EH (cell line): ENCODE results near the gene MARCHF9.
"Not testable (repeated sequence)": the region's sequence is repeated elsewhere in the genome, so short reads cannot be mapped to it uniquely, and the experiment has no call there.

ENCODE experiments used
- DNase-seq: peaks from one replicate; pipeline ENCODE4 v3.0.0-alpha.2; 2015; ENCODE audit warnings: low read depth

MARCHF9 gene, protein sequence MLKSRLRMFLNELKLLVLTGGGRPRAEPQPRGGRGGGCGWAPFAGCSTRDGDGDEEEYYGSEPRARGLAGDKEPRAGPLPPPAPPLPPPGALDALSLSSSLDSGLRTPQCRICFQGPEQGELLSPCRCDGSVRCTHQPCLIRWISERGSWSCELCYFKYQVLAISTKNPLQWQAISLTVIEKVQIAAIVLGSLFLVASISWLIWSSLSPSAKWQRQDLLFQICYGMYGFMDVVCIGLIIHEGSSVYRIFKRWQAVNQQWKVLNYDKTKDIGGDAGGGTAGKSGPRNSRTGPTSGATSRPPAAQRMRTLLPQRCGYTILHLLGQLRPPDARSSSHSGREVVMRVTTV

DNA sequence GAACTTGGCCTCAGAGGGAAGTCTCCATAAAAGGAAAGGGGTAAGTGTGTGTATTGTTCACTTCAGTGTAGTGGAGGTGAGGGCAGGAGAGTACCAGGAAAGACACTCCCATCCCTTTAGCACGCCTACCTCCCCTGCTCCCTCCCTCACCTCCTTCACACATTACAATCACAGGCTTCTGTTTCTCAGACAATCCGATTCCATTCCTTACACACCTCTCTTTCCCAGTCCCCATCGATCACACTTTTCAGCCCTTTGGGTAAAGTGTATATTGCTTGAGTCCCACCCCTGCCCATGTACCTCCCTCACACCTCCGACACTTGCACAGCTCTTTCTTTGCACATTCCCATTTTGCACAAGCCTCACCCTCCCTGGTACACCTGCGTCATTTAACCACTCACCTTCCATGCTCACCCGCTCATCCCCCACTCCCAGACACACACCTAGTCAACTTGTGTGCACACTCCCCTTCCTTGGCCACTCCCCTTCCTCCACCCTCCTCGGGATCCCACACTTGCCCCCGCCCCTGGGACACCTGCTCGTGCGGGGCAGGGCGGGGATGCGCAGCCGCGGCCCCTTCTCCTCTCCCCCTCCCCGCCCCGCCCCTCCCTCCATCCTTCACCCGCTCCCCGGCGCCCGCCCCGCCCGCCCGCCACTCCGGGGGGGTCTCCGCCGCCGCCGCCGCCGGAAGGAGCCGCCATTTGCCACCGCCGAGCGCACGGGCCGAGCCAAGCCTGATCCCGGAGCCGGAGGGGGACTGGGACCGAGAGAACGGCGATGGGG is at the start of gene MARCHF9:
Gene MARCHF9 (plus strand): TSS at position 693 of the 783 bp plus-strand sequence. CDS start 426 bp downstream, outside the sequence.
- no peak for DNase-seq

DNA sequence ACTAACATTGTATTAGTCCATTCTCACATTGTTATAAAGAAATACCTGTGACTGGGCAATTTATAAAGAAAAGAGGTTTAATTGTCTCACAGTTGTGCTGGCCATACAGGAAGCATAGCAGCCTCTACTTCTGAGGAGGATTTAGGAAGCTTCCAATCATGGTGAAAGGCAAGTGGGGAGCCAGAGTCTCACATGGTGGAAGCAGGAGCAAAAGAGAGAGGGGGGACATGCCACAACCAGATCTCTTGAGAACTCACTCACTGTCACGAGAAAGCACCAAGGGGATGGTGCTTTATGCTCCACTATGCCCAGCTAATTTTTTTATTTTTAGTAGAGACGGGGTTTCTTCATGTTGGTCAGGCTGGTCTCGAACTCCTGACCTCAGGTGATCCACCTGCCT is 47.7 kb upstream of the MARCHF9 start:
- DNase-seq, result no peak

DNA sequence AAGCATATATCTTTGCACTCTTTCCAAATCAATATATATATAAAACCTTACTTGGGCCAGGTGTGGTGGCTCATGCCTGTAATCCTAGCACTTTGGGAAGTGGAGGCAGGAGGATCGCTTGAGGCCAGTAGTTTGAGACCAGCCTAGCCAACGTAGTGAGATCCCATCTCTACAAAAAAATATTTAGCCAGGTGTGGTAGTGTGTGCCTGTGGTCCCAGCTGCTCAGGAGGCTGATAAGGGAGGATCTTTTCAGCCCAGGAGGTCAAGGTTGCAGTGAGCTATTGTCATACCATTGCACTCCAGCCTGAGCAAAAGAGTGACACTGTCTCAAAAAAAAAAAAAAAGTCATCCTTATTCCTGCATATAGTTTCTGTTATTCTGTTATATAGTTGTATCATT is 46.6 kb upstream of the MARCHF9 start:
- no peak for DNase-seq

DNA sequence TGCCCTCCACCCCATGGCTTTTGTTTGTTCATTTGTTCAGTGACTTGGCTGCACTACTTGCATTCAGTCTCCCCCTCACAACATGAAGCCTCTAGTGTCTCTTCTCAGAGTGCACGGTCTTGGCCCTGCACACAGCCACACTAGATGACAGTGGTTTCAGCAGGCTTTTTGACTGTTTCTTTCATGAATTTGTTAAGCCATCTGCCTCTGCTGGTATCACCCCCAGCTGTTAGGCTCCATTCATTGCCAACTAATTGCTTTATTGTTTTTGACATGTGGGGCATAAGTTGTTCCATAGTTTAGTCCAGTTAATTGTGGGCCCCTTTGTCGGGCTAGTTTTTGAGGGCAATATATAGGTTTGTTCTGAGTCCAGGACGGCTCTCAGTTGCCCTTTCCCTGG is 42.2 kb upstream of the MARCHF9 start:
- no peak for DNase-seq

DNA sequence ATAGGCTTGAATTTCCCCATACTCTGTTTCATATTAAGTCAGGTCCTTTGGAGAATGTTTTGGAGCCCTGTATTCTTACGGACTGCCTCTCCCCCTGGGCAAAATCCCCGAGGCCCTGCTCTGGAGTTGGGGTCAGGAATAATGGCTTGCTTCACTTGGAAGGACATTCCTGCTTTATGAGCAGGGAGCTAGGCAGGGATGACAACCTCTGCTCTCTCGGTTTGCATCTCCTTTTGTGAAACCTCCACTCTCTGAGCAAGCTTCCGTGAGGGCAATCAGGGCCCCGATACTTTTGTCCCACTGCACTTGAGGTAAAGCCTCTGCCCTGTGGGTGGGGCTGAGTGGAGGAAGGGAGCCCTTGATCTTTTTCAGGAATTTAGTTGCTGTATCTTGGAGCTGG is 41.7 kb upstream of the MARCHF9 start:
- DNase-seq, result no peak

DNA sequence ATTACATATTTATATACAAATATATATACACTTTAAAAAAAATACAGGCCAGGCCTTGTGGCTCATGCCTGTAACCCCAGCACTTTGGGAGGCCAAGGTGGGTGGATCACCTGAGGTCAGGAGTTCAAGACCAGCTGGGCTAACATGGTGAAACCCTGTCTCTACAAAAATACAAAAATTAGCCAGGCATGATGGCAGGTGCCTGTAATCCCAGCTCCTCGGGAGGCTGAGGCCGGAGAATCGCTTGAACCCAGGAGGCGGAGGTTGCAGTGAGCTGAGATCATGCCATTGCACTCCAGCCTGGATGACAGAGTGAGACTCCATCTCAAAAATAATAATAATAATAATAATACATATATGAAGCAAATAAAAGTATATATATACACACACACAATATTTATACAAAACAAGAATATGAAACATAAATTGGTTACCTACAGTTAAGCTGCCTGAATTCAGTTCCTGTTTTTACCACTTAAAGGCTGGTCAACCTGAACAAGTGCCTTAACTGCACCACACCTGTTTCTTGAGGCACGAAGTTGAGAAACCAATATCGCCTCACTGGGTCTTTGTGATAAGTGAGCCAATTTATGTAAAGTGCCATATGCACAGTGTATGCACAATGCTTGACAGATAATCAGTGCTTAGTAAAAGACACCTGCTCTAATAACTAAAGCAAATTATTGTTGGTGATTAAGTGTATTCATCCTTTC is 39.7 kb upstream of the MARCHF9 start:
- DNase-seq, result not testable (repeated sequence)

- DNase-seq, result no peak
Measured at GRCh38 chr12:57715786-57716185, 39.1 kb upstream of the MARCHF9 start.

DNA sequence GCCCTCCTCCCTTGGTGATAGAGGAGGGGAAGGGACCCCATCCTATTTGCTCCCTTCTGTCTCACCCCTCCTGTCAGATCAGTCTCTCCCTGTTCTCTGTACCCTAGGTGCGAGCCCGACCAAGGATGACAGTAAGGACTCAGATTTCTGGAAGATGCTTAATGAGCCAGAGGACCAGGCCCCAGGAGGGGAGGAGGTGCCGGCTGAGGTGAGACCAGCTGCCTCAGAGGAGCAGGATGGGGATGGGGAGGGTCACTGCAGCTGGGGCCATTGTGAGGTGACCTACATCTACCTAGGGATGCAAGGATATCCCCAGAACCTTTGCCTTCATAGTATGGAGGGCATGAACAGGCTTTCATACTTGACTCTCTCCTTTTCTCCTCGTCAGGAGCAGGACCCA is 38.6 kb upstream of the MARCHF9 start:
- DNase-seq, result no peak

DNA sequence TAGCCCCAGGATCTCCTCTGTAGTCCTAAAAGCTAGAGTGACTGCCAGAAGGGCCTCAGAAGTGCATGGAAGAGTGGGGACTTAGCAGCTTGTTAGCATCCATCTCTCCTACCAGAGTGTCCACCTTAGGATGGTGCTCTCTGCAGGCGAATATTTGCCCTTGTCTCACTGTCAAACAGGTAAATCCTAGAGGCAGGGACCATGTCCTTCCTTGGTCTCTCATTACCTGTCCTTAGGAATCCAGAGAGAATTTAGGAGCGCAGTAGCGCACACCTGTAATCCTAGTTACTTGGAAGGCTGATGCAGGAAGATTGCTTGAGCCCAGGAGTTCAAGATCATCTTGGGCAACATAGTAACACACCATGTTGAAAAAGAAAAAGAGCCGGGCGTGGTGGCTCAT is 37.8 kb upstream of the MARCHF9 start:
- no peak for DNase-seq

- DNase-seq, result no peak
Measured at GRCh38 chr12:57717846-57718640, 36.9 kb upstream of the MARCHF9 start.

DNA sequence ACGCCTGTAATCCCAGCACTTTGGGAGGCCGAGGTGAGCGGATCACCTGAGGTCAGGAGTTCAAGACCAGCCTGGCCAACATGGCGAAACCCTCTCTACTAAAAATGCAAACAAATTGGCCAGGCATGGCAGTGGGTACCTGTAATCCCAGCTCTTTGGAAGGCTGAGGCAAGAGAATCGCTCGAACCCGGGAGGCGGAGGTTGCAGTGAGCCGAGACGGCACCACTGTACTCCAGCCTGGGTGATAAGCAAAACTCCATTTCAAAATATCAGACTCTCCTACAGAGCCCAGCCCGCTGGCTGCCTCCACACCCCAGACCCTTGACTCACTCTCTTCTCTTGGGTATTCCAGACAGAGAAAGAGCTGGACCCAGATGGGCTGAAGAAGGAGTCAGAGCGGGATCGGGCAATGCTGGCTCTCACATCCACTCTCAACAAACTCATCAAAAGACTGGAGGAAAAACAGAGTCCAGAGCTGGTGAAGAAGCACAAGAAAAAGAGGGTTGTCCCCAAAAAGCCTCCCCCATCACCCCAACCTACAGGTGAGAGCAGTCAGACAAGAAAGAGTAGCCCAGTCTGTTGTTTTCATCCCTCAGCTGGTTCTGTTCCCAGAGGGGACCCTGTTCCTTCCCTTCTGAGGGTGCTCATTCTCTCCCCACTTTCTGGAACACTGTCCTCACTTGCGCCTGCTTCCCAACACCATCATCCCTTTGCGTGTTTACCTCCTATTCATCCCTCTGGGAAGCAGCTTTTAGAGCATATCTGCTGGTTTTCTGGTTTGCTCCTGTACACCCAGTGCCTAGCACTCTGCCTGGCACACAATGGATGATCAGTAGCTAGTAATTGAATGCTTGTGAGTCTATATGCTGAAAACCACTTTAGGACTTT is 36.0 kb upstream of the MARCHF9 start:
- no peak for DNase-seq

- DNase-seq, result no peak
Measured at GRCh38 chr12:57719777-57720605, 34.9 kb upstream of the MARCHF9 start.

DNA sequence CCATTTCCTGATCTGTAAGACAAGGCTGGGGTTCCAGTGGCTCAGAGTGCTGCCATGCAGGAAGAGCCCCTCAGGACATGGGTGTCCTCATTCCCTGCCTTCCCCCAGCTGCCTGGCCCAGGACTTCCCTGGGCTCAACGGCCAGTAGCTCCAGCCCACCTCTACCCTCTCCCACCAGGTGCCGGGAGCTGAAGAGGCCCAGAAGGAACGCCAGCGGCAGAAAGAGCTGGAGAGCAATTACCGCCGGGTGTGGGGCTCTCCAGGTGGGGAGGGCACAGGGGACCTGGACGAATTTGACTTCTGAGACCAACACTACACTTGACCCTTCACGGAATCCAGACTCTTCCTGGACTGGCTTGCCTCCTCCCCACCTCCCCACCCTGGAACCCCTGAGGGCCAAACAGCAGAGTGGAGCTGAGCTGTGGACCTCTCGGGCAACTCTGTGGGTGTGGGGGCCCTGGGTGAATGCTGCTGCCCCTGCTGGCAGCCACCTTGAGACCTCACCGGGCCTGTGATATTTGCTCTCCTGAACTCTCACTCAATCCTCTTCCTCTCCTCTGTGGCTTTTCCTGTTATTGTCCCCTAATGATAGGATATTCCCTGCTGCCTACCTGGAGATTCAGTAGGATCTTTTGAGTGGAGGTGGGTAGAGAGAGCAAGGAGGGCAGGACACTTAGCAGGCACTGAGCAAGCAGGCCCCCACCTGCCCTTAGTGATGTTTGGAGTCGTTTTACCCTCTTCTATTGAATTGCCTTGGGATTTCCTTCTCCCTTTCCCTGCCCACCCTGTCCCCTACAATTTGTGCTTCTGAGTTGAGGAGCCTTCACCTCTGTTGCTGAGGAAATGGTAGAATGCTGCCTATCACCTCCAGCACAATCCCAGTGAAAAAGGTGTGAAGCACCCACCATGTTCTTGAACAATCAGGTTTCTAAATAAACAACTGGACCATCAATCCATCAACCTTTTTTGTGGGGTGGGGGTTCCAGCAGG is 34.0 kb upstream of the MARCHF9 start:
- no peak for DNase-seq

DNA sequence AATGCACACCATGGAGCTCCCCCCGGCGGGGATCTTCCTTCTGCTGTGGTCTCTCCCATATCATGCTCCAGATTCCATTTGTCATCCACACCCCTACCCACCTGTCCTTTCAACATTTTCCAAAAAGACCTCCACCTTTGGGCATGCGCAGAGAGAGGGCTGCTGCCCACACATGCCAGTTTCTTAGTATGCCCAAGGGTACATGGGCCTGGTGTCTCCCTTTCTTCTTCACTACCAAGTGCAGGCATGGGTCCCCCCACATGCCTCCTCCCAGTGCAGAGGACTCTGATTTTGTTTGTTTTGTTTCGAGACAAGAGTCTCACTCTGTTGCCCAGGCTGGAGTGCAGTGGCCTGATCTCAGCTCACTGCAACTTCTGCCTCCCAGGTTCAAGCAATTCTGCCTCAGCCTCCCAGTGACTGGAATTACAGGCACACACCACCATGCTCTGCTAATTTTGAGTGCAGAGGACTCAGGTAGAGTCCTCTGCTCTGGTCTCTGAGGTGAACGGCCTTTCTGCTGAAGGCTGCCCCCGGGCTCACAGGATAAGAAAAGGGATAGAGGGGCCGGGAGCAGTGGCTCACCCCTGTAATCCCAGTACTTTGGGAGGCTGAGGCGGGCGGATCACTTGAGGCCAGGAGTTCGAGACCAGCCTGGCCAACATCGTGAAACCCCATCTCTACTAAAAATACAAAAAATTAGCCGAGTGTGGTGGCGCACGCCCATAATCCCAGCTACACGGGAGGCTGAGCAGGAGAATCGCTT is 32.9 kb upstream of the MARCHF9 start:
- not testable (repeated sequence) for DNase-seq

- no peak for DNase-seq
Measured at GRCh38 chr12:57722716-57723629, 31.9 kb upstream of the MARCHF9 start.

GRCh38 chr12:57723630-57723962 is 31.3 kb upstream of the MARCHF9 start:
- DNase-seq, result no peak
